Islet of Langerhans (tissue), 1 donor: ENCODE measurements around the gene ATP8B1.
"Not testable (repeated sequence)": the region's sequence is repeated elsewhere in the genome, so short reads cannot be mapped to it uniquely, and the experiment has no call there.

Experiments
- FAIRE-seq: peaks from one replicate; lab custom pipeline; 2011; peaks lifted over from hg19 to GRCh38; lab: Jason Lieb, UNC

Gene ATP8B1

DNA sequence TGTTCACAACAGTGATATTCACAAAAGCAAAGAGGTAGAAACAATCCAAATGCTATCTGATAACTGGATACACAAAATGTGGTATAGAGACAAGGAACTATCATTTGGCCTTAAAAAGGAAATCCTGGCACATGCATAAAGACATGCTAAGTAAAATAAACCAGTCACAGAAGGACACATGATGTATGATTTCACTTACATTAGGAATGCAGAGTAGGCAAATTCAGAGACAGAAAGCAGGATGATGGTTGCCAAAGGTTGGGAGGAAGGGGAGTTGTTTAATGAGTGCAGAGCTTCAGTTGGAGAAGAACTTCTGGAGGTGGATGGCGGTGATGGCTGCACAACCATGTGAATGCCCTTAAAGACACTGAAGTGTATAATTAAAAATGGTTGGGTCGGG lies 38.1 kb downstream of the ATP8B1 start:
- no peak for FAIRE-seq

DNA sequence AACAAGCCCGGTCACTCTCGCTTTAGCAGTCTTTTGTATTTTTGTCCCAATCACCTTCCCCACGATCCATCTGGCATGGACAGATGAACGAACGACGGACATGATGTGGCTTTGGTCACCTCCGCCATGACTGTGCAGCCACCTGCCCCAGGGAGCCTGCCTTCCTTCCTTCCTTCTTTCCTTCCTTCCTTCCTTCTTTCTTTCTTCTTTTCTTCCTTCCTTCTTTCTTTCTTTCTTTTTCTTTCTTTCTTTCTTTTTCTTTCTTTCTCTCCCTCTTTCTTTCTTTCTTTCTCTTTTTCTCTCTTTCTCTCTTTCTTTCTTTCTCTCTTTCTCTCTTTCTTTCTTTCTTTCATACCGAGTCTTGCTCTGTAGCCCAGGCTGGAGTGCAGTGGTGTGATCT lies 39.0 kb downstream of the ATP8B1 start:
- FAIRE-seq: no peak

DNA sequence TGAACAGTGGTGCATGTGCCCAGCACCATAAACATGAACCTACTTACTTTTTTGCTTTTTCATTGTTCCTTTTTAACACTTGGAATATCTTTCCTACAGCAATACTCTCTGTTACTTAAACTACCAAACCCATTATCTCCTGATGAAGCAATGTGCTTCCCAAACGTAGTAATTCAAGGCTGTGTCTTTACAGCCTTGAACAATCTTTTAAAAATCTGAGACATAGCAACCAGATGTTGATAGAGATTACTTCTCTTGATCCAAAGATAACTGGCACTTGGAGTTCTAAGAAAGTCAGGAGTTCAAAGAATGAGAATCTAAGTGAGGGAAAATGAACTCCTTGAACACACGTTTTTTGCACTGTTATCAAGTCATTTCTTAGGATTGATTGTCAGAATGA lies 40.4 kb downstream of the ATP8B1 start:
- FAIRE-seq: no peak

DNA sequence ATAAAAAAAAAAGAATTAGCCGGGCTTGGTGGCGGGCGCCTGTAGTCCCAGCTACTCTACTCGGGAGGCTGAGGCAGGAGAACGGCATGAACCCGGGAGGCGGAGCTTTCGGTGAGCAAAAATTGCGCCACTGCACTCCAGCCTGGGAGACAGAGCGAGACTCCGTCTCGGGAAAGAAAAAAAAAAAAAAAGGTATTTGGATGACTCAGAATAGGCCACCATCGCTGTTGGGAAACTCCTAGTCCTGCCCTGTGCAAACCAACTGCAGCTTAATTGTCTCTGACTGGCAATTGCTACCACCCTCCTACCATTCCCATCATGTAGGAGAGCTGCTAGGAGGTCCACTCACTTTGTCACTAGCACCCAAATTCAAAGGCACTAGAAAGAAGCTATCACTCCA lies 43.5 kb downstream of the ATP8B1 start:
- FAIRE-seq: no peak

DNA sequence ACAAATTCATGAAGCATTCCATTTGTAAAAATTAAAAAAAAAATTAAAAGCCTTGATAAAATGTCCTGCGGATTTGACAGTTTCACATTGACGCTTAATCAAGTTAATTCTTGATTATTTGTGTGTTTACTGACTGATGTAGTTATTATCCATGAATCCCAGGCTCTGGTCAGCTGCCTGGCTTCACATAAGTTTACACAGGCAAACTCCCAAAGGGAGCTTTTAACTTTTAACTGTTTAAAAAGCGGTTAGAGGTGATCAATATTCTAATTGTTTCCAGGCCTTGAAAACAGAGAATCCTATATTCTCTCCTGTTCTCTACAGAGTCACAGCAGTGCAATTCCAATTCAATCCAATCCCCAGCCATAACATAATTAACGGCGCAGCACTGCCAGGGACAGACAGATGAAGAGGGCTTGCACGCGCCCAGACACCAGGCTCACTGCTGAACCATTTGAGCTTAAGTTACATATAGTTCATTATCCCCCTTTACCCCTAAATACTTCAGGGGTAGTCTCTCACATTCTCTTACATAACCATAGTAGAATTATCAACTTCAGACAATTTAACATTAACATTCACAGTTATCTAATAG lies 47.5 kb downstream of the ATP8B1 start:
- FAIRE-seq: no peak

DNA sequence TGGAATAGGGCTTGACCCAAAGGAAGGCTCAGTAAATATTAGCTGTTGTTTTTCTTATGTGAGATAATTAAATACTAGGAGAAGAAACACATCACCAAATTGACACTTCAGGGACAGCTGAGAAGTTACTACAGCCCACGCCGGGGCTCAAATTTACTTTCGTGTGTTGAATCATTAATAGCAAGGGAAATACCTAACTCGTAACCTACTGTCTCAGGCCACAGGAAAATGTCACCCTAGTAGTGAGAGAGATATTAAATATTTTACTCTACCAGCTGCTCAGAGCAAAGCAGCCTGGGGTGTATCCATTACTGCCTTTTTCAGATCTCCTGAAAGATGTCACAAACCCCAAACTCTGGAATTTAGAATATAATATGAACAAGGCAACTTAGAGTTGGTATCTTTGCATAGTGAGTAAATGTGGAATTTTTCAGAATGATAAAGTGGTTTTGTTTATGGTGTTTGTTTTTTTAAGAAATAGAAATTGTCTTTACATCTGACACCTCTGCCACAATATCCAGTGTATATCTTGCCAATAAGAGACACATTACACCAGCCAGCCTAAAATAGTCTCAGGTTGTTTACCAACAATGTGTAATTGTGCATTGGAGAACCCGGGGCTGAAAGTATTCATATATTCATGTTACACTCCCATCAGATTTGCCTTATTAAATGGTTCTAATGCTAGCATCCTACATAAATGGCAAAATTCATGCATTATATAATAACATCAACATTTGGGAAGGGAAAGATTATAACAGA lies 48.4 kb downstream of the ATP8B1 start:
- FAIRE-seq: no peak

DNA sequence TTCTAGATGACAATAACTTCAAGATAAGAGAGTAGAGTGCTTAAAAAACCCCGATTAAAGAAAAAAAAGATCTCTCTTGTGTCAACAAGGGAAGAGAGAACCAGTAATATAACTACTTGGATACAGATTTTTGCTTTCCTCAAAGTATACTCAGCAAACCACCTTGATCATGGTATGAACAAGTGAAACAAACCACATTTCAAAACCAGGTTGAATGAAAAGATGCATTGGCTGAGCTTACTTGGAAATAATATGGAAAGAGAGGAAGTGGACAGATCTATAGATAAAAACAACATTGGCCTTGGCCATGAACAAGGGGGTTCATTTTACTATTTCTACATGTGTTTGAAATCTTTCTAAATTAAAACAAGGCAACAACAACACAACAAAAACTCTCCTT lies 50.1 kb downstream of the ATP8B1 start:
- FAIRE-seq: no peak

DNA sequence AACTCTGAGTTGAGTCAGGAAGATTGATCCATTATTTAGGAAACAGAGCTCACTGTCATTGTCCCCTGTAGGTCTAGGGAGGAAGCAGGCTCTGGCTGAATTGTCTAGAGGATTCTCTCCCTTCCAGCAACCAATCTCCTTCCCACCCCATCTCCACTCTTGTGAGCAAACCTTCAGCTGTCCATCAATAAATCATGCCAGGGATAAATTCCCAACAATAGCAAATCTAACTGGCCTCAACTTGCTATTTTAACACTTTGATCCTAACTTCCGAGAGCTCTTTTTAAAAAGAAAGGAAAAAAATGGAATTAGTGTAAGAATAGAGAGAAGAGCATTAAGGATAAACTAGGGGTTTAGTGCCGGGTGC lies 53.5 kb downstream of the ATP8B1 start:
- FAIRE-seq: no peak

DNA sequence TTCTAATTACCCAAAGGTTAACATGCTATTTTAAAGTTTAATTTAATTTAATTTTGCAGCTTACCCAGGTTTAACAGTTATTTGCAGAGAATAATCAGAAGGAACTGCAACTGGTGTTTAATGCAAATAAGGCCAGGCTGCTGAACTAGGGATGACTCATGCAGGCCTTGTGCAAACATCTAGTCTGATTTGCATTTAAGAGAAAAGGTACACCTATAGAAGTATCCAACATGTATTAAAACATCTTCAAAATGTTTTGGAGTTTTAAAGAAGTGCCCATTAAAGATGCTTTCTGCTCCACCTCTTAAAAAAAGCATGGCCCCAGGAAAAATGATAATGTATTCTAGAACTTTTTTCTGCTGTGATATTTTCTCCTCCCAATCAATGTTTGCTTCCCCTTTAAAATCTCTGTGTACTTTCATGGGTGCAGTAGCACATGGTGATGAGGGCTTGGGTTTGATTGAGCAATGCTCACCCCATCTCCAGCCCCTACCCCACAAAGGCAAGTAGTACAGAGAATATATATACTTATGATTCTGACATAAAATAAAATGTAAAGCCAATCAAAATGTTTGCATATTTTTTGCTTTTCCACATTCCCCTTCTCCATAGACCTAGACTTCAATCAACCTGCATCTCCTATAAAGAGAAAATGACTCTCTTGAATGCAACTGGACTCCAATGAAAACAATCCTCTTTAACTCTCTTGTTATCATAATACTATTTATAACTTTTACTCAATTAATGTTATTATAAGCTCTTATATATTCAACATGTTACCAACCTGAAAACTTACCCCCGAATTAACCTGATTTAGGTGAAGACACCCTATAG lies 54.1 kb downstream of the ATP8B1 start:
- peak; percentile 66 for FAIRE-seq

DNA sequence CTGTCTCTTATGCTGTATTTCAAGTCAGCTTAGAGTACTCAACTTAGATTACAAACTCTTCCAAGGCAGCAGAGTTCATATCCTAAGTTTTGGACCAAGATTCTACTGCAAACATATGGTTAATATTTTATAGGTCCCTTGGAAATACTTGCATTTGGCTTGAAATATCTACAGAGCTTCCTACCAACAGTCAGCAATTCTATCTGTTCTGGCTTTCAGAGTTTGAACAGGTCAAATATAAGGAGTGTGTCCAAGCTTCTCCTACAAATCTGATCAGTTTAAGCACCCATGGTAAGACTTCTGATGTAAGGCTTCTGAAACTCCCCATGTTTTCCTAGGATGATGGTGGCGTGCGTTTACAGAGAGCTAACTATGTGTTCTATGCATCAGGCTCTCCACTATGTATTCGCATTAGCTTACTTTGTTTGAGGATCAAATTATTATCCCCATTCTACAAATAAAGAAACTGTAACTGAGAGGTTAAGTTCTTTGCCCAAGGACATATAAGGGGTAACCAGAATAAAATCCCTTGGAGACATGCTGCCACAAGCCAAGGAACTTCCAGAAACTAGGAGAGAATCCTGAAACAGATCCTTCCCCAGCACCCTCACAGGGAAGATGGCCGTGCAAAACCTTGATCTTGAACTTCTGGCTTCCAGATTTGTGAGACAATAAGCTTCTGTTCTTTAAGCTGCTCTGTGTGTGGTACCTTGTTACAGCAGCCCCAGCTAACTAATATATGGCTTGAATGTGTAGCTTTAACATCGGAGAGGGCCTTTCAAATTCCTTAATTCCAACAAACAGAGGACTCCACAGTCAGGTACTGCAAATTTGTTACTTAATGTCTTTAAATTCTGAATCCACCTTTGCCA lies 55.1 kb downstream of the ATP8B1 start:
- FAIRE-seq: no peak

DNA sequence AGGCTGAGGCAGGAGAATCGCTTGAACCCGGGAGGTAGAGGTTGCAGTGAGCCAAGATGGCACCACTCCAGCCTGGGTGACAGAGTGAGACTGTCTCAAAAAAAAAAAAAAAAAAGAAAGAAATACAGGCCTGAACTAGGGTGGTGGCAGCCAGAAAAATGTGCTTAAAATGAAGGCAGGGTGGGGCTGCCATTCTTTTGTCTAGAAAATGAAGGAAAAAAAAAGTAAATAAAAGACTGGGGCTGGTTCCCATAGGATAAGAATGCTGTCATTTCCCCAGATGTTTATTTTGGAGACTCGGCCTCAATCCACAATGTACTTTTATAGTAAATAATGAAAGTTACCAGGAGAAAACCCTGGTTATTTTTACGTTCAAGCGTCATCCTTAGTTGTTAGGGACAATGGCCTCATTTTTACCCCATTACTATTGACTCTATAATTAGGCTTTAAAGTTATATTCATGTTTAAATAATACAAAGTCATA lies 58.9 kb downstream of the ATP8B1 start:
- no peak for FAIRE-seq

DNA sequence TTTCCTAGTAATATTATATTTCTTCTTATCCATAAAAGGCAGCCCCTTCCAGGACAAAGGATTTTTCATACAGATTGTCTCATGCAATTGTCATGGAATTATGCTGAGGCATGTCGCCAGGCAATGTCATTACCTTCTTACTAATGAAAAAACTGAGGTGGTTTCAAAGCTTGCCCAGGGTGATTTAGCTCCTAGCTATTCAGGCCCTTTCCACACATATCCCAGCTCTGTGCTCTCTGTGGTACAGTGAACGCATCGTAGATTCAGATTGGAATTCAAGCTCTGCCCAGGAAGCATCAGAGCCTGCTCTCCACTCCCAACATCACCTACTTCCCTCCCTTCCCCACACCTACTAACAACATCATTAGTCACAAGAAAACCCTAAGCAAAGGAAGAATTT lies 60.1 kb downstream of the ATP8B1 start:
- FAIRE-seq: no peak

DNA sequence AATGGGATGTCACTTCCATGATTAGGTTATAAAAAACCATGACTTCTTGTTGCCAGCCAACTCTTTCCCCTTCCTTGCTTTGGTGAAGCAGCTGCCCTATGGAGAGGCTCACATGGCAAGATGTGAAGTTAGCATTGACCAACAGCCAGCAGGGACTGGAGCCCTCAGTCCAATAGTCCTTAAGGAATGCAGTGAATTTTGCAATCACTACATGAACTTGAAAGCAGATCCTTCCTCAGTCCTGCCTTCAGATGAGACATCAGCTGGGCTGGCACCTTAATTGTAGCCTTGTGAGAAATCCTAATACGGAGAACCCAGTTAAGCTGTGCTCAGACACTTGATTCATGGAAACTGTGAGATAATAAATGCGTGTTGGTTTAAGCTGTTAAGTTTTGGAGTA lies 61.8 kb downstream of the ATP8B1 start:
- FAIRE-seq: no peak

DNA sequence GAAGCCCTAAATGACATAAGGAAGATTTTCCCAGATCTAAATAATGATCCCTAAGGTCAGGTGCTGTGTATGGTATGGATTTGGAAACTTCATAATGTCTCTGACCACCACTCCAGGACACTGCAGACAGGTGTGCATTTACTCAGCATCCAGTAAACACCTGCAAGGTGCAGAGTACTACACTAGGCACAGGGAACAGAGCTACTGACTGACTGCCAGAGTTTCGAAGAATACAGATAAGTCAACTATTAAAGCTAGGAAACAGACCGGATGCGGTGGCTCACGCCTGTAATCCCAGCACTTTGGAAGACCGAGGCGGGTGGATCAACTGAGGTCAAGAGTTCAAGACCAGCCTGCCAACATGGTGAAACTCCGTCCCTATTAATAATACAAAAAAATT lies 65.0 kb downstream of the ATP8B1 start:
- FAIRE-seq: no peak

DNA sequence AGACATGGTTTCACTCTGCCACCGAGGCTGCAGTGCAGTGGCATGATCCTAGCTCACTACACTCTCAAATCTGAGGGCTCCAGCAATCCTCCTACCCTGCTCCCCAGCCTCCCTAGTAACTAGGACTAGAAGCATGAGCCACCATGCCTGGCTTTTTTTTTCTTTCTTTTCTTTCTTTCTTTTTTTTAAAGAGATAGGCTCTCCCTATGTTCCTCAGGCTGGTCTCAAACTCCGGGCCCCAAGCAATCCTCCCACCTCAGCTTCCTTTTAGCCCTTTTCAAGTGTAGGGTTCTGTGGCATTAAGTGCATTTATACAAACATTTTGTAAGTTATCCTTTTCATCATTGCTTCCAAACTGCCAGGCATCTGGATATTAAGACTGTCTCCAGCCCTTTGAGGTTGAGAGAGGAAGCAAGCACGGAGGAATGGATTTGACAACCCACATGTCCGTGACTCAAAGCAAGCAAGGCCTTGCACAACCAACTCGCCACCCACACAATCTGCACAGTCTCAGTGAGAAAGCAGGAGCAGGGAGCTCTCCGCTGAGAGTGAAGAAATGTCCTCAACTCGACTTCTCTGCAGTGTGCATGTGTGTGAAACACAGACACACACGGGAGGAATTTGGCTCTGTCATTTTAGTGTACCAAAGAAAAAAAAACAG lies 65.6 kb downstream of the ATP8B1 start:
- no peak for FAIRE-seq

DNA sequence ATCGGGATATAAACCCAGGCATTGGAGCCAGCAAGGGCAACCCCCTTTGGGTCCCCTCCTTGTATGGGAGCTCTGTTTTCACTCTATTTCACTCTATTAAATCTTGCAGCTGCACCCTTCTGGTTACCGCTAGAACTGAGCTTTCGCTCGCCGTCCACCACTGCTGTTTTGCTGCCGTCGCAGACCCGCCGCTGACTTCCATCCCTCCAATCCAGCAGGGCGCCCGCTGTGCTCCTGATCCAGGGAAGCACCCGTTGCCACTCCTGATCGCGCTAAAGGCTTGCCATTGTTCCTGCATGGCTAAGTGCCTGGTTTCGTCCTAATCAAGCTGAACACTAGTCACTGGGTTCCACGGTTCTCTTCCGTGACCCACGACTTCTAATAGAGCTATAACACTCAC lies 68.1 kb downstream of the ATP8B1 start:
- FAIRE-seq: not testable (repeated sequence)

DNA sequence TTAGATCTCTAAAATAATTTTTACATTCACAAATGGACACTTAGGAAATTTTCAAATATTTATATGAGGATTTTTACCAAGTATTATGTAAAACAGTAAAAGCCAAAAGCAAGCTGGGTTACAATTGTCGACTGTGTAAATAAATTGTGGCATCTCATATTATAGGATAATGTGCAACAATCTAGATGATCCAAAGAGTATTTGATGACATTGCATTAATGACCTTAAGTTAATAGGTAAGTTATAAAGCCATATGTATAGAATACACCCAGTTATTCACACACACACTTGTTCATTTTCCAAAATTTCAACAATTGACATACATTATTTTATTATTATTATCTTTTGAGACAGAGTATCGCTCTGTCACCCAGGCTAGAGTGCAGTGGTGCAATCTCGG lies 69.3 kb downstream of the ATP8B1 start:
- FAIRE-seq: no peak

DNA sequence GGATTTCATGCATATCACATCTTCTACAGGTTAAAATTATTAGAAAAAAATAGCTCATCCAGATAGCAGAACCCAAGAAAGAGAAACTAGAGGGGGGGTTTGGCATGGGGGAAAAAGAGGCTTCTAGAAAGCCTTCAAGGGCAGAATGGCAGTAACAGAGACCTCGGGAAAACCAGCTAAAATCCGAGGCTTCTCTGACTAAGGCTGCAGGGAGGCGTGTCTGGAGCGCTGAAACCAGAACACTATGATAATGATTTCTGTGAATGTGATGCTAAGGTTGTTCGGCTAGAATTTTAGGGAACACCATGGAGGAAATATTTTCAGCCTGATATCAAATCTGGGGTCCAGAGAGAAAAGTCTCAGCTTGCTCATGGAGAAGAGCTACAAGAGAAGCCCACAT lies 73.0 kb downstream of the ATP8B1 start:
- no peak for FAIRE-seq

DNA sequence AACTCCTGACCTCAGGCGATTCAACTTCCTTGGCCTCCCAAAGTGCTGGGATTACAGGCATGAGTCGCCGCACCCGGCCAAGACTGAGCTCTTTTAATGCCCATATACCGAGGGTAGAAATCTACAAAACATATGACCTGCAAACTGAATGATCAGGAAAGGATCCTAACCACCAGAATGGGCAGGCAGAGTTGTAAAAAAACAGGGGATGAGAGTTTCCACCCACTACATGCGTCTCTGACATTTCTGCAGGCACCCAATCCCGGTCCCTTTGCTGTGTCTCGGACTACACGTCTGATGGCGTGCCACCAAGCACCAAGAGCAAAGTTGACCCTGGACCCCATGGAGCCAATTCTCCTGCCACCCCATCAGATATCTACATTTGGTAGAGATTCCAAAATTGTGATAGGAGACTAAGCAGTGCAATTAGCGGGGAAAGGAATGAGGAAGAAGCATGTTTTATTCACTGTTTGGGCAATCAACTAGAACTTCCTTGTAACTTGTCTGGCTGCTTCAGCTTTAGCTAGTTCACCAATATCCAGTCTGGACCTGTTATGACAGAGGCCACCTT lies 74.1 kb downstream of the ATP8B1 start:
- no peak for FAIRE-seq

DNA sequence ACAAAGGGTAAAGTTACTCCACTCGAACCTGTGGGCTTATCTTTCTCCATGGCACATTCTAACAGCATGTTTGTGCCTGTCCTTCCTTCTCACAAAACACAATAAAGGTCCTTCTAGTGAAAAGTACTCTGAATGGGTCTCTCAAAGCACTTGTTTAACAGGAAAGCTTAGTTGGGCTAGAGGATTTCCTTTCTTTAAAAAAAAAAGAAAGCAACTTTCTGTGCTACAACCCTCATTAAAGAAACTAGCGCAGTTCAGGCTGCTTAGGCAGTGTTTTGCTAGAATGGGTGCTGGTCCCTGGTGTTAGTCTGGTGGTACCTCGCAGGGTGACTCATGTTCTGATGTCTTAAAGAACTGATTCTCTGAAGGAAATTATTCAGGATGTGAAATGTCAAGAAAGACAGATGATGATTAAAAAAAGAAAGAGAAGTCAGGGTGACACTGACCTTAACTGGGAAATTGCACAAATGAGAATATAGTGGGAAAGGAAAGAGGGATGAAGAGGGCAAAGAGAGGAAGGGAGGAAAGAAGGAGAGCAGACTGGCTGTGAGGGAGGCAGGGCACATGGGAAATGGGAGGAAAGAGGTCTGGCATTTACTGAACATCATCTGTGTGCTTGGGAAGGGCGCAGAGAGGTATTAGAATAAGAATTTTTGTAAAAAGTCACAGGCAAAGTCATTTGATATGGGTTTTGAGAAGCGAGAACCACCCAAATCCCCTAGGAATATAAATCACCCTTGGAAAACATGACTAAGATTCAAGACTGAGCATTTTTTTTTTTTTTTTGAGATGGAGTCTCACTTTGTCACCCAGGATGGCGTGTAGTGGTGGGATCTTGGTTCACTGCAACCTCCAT lies 74.9 kb downstream of the ATP8B1 start:
- no peak for FAIRE-seq
